ENCODE measurements around the gene GAS2L1.

The GAS2L1 gene

DNA sequence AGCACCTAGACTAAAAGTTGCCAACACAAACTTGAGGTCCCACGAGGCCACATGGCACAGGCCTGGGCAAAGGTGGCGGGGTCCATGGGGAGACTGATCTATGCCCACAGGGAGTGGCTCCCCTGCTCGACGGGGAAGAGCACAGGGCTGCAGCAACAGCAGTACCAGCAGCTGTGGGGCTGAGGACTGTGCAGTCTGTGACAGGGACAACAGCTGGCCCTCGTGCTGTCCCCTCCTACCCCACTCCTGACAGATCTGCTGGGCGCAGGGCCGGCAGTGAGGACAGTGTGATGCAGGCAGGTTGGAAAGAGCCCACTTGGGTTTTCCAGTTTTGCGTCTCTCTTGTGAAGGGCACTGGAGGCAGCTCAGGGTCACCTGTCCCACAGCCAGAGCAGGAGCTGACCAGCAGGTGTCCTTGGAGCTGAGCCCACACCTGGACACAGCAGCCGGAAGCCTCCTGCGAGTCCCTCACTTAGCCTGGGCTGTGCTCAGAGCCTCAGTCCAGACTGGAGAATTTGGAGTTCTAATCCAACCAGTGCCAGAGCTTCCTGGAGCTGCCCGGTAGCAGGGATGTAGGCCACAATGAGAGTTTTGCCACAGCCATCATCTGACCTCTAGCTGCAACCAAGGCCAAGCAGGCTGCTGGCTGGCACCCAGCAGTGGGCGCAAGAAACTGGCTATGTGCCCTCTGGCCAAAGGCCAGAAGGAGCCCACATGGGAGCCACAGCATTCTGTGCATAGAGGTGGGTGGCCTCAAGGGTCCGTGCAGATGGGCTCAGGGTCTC is 3.6 kb upstream of the GAS2L1 start:
- TF ChIP-seq CTCF (IDR thresholded peaks at IDR 0.05; ENCODE audit: low read depth, low read length) = no peak
- H3K4me3 ChIP-seq (ENCODE audit: low read depth, low read length) = no peak overlapping the region

GRCh38 chr22:29305836-29306174 is 645 bp upstream of the GAS2L1 start:
- no peak overlapping the region for H3K4me3 ChIP-seq (ENCODE audit: low read depth, low read length)
- no peak for TF ChIP-seq CTCF (IDR thresholded peaks at IDR 0.05; ENCODE audit: low read depth, low read length)

GRCh38 chr22:29306835-29307595 is 565 bp downstream of the GAS2L1 start:
- TF ChIP-seq CTCF (IDR thresholded peaks at IDR 0.05; ENCODE audit: low read depth, low read length) = no peak
- peak overlapping the region; percentile 68 for H3K4me3 ChIP-seq (ENCODE audit: low read depth, low read length)

GRCh38 chr22:29307596-29308147 is 1.2 kb downstream of the GAS2L1 start:
- peak overlapping the region; percentile 68 for H3K4me3 ChIP-seq (ENCODE audit: low read depth, low read length)
- no peak for TF ChIP-seq CTCF (IDR thresholded peaks at IDR 0.05; ENCODE audit: low read depth, low read length)

DNA sequence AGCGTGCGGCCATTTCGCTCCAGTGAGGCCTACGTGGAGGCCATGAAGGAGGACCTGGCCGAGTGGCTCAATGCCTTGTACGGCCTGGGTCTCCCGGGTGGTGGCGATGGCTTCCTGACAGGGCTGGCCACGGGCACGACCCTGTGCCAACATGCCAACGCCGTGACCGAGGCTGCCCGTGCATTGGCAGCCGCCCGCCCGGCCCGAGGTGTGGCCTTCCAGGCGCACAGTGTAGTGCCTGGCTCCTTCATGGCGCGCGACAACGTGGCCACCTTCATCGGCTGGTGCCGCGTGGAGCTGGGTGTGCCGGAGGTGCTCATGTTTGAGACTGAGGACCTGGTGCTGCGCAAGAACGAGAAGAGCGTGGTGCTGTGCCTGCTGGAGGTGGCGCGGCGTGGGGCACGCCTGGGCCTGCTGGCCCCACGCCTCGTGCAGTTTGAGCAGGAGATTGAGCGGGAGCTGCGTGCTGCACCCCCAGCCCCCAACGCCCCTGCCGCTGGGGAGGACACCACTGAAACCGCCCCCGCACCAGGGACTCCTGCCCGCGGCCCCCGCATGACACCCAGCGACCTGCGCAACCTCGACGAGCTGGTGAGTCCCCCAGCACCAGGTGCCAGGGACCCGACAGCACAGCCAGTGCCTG is 1.8 kb downstream of the GAS2L1 start:
- TF ChIP-seq CTCF (IDR thresholded peaks at IDR 0.05; ENCODE audit: low read depth, low read length) = no peak
- no peak overlapping the region; the same call in 1 of the 2 replicates for H3K4me3 ChIP-seq (ENCODE audit: low read depth, low read length)

- TF ChIP-seq CTCF (IDR thresholded peaks at IDR 0.05; ENCODE audit: low read depth, low read length) = no peak
- H3K4me3 ChIP-seq (ENCODE audit: low read depth, low read length) = no peak overlapping the region
These were observed 2.4 kb downstream of the GAS2L1 start for GRCh38 chr22:29308791-29309262.
